NCI-H526 treated with DMSO at 0.1 percent for 48 hours (cell line): ENCODE data around the gene KCNK2.
"Not testable (repeated sequence)": the region's sequence is repeated elsewhere in the genome, so short reads cannot be mapped to it uniquely, and the experiment has no call there.

ENCODE experiments used
- DNase-seq: peaks from one replicate; lab custom pipeline; 2025; lab: John Stamatoyannopoulos, UW

KCNK2 gene

GRCh38 chr1:215156232-215156631 lies 73.7 kb downstream of the KCNK2 start:
- DNase-seq: no peak

DNA sequence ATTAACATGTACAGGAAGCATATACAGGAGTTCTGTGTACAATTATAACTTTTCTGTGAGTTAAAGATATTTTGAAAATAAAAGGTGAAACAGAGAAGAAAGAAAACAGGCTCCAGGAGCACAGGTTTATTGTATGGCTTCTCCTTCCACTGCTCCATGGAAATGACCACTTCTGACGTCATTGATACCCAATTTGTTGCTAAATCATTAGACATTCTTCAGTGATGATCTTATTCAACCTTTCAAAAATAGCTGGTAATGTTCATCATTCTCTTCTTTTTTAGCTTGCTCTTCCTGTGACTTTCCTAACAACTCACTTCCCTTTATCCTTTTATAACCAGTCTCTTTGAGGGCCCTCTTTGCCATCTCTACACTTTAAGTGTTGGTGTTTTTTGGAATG lies 77.8 kb downstream of the KCNK2 start:
- DNase-seq: no peak

DNA sequence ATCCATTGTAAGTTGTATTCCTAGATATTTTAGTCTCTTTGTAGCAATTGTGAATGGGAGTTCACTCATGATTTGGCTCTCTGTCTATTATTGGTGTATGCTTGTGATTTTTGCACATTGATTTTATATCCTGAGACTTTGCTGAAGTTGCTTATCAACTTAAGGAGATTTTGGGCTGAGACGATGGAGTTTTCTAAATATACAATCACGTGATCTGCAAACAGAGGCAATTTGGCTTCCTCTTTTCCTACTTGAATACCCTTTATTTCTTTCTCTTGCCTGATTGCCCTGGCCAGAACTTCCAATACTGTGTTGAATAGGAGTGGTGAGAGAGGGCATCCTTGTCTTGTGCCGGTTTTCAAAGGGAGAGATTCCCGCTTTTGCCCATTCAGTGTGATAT lies 80.6 kb downstream of the KCNK2 start:
- DNase-seq: not testable (repeated sequence)

GRCh38 chr1:215166886-215167285 lies 84.3 kb downstream of the KCNK2 start:
- DNase-seq: no peak

GRCh38 chr1:215181518-215181917 lies 99.0 kb downstream of the KCNK2 start:
- DNase-seq: no peak

DNA sequence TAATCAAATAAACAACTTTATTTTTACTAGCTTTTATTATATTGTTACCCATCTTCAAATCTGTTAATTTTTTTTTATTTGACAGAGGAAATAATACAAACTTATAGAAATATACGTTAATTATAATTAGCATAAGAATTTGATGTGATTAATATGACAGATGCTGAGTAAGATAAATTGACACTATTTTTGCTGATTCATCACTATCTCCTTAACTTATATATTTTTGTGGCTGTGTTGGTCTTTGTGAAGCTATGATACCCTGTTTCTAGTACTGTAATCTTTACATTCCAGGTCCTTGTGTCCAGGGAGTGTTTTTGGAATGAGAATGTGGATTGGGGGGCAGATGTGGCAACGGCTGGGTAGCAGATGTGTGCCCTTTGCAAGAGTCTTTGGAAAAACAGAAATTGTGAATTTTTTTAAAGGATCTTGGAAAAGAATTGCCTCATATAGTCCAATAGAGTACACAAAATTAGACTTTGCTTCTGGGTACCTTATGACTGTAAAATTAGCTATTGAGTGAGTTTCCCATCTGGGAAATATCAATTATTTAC lies 102.6 kb downstream of the KCNK2 start:
- DNase-seq: no peak

DNA sequence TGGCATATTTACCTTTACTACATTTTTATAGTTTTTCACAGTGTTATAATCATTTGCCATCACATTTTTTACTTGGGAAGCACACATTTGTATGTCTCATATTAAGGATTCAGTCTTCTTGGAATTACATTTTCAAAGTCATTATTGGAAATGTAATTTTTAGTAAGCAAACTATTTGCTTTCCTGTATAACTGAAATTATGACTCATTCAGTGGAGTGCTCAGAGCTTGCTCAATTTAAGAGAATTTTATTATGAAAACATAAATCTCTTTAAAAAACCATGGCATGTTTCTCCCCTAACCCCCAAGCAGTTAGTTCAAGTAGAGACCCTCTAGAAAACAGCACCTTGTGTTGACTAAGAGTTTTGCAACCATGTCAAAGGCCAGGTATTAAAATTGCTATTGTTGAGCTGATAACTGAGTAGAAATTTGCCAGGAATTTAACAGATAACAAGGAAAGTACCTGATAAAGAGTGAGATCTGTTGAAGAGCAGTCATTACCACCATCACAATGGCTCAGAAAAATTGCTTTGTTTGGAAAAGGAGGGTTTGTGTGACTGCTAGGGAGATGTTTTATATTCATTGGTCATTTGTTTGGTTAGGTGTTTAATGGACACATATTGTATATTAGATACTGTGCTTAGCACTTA lies 105.9 kb downstream of the KCNK2 start:
- DNase-seq: no peak

DNA sequence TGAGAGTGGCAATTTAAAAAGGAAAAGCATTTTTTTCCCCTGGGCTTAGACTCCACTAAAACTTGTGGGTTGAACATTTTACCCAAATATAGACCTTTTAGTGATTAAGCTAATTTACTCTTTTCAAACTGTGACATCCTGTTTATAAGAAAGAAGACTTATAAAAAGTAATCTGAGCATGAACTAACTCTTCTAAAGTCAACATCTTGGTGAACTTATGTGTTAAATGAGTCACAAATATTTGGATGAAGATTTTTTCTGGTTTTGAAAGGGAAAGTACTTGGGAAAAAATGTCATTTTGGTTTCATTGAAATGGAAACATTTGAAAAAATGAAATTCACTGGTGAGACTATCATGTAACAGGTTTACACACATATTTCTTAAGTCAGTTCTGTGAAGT lies 109.8 kb downstream of the KCNK2 start:
- DNase-seq: no peak

DNA sequence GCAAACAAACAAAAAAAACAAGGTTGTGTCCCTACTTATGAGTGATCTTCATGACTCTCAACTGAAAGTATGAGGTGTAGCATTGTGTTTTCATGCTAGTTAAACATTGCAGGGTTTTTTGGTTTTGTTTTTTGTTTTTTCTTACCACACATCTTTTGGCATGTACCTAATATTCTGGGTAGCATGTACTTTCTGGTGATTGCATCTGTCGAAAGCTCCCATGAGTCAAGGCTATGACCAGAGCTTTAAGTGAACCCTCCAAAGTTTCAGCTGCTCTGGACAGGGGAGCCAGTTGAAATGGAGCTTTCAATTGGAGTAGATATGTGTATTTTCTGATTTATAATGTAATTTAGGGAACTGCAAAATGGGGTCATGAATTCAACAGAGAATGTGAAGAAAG lies 115.5 kb downstream of the KCNK2 start:
- no peak for DNase-seq

- DNase-seq: no peak
These were observed 117.6 kb downstream of the KCNK2 start for GRCh38 chr1:215200121-215200520.

DNA sequence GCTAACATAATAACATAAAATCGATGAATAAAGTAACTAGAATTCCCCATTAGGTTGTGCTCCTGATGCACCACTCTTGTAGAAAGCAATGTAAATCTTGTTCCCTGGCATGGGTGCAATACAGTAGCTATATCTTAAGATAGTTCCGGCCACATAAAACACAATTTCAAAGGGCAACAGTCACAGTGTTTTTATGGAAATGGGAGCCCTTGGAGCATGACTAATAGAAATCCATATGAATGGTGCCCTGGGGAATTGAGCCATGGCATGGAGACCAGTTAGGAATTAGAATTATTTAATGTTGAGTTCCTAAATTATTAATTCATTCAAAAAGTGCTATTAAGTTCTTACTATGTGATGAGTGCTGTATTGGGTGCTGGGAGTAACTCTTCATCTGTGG lies 118.7 kb downstream of the KCNK2 start:
- no peak for DNase-seq

DNA sequence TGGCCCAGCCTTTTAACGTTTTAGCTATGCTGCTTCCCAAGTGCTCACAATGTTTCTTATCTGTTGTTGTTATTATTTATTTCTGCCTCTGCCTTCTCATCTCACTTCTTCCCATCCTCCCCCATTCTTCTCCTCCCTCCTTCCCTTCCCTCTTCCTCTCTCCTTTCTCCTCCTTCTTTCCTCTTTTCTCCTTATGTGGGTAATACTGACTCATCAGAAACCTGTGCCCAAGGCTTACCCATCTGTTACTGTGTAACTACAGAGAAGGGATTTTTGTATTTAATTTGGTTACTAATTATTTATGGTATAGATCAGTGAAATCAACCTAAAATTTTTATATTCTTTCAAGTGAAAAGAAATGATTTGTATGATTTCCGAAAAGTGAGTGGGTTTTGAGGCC lies 120.3 kb downstream of the KCNK2 start:
- no peak for DNase-seq

DNA sequence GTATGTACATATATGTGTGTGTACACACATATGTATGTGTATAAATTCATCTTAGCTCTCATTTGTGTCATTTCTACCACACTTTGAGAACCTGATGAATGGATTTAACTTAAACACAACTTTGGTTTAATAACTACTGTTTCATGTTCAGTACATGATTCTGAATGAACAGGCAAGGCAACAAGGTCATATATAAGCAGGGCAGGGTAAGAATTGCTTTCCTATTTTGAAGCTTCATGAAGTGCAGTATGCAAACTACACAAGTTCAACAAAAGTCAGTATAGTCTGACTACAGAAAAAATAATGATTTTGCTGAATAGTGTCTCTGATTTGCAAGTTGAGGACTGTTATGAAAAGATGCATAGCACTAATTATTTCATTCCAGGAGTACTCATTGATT lies 127.6 kb downstream of the KCNK2 start:
- no peak for DNase-seq

- DNase-seq: no peak
These were observed 133.3 kb downstream of the KCNK2 start for GRCh38 chr1:215215846-215216245.

- no peak for DNase-seq
These were observed 136.8 kb downstream of the KCNK2 start for GRCh38 chr1:215219372-215219771.

DNA sequence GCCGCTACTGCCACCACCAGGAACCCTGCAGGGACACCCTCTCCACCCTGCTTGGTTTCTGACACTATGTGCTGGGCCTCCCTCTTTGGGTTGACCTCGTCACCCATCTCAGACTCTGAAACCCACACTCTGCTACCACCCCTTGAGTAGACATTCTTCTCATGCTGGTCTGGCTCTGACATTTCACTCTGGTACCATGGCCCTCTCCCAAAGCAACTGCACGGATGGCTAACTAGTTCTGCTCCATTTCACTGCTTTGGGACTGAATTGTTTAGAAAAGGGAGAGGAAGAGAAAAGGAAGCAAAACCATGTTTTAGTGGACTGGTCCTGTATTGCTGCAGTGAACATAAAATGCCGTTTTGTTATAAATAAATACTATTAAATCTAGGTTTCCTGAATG lies 137.8 kb downstream of the KCNK2 start:
- no peak for DNase-seq

GRCh38 chr1:215226757-215227156 lies 144.2 kb downstream of the KCNK2 start:
- no peak for DNase-seq

DNA sequence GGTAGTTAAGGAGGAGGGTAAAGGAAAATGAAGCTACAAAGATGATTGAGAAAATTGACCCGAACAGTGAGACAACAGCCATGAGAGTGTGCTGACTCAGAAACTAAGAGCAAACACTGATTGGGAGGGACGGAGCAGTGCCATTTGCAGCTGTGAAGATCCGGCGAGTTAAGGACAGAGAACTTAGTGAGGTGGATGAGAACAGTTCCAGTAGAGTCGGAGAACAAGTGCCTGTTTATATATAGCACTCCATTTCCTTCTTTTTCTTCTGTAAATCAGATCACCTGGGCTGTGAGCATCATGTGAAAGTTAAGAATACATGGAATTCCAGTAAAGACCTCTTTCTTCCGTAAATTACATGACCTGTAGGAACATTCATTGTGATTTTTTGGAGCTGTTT lies 145.7 kb downstream of the KCNK2 start:
- DNase-seq: no peak

DNA sequence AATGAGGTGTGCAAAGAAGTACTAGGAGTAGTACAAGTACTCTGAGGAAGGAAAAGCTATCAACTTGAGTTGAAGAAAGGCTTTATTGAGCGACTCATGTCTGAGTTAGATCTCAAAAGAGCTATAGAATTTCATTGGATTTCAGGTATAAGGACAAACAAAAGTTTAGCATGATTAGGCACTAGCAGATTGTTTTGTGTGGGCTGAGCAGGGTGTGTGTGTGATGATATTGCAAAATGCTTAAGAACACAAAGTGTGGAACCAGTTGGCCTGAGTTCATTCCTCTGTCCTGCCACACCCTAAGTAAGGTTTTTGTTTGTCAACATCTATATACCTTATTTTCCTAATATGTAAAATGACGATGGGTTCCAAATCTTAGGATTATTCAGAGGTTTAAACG lies 158.9 kb downstream of the KCNK2 start:
- DNase-seq: no peak

GRCh38 chr1:215243345-215244054 lies 161.0 kb downstream of the KCNK2 start:
- DNase-seq: no peak

- no peak for DNase-seq
These were observed 168.4 kb downstream of the KCNK2 start for GRCh38 chr1:215250913-215251312.

- no peak for DNase-seq
These were observed 168.9 kb downstream of the KCNK2 start for GRCh38 chr1:215251428-215251827.

DNA sequence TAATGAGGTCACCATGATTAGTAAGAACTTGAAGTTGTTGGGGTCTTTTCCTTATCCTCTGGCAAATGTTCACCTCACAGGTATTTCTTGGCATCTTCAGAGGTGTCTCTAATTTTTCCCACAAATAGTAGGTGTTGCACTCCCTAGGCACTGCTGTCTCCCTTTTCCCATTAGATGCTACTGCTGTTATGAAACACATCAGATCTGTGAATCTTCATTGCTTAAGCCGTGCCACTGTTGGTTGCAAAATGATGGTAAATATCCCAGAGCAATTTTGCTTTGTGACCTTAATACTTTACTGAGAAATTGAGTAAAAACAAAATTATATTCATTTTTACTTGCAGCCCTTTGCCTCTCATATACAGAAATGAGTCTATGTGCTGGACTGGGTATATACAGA lies 169.6 kb downstream of the KCNK2 start:
- no peak for DNase-seq
